B cell (primary cell): ENCODE data around the gene NRG2. TPM values are rescaled to one million over a fixed set of nuclear protein-coding genes. Genes with fewer than 3 reads are reported as not detected.

ENCODE experiments used
- ATAC-seq: fragments of 200-7000 bp; cut with Tn5 transposase; one replicate; pipeline ENCODE4 v1.10.0; 2021; ENCODE audit warnings: low read depth, mild to moderate bottlenecking, moderate number of reproducible peaks, moderate library complexity
- CTCF ChIA-PET: fragments of 350-600 bp; sonication (Branson Sonifier 250); formaldehyde crosslinking; loops from one replicate; lab custom pipeline; 2021; ENCODE audit warnings: antibody characterized with exemption, inconsistent platforms; lab: Charles Lee
- POLR2A ChIA-PET: fragments of 350-600 bp; sonication (Branson Sonifier 250); formaldehyde crosslinking; loops from one replicate; lab custom pipeline; 2021; ENCODE audit warnings: antibody characterized with exemption; lab: Charles Lee
- DNase-seq: peaks from one replicate; pipeline ENCODE4 v3.0.0; 2013
- H2AFZ ChIP-seq: 2 replicates; pipeline ENCODE4 v1.6.1; 2012; ENCODE audit warnings: mild to moderate bottlenecking, low read depth, low read length; ENCODE audit not compliant: insufficient read depth, poor library complexity, severe bottlenecking
- H3K27ac ChIP-seq, 2 donors: 1 replicate in 1 of 2; 2 replicates in 1 of 2; pipeline ENCODE4 v1.5.1; 2012 to 2013; ENCODE audit warnings: low read length in 2 of 2, mild to moderate bottlenecking in 2 of 2, moderate library complexity in 1 of 2
- H3K27me3 ChIP-seq, 4 experiments: fragments of 200-600 bp in 1 of 4; sonication (generic) in 1 of 4; replicated peaks in 1 of 4; 1 replicate in 2 of 4; 2 replicates in 2 of 4; pipeline versions ENCODE4 v1.6.1 to v1.7.0; 2013 to 2016; ENCODE audit warnings: low read length in 3 of 4, mild to moderate bottlenecking in 2 of 4, mixed read lengths in 1 of 4, moderate library complexity in 1 of 4; ENCODE audit not compliant: insufficient read depth in 4 of 4, control insufficient read depth in 3 of 4; ENCODE audit errors: control extremely low read depth in 1 of 4
- H3K36me3 ChIP-seq, 2 experiments: replicated peaks in 1 of 2; 1 replicate in 1 of 2; 2 replicates in 1 of 2; pipeline versions ENCODE4 v1.6.1 to v1.7.1; 2013; ENCODE audit warnings: low read length in 1 of 2; ENCODE audit not compliant: insufficient read depth in 2 of 2, control insufficient read depth in 1 of 2; ENCODE audit errors: control extremely low read depth in 1 of 2, extremely low read depth in 1 of 2
- H3K4me1 ChIP-seq, 2 donors: fragments of 200-600 bp in 1 of 2; sonication (generic) in 1 of 2; 1 replicate in 1 of 2; 2 replicates in 1 of 2; pipeline versions ENCODE4 v1.5.1 to v1.6.1; 2013 to 2017; ENCODE audit warnings: low read length in 2 of 2; ENCODE audit not compliant: control insufficient read depth in 2 of 2, insufficient read depth in 2 of 2
- H3K4me2 ChIP-seq: replicated peaks from 2 replicates; pipeline ENCODE3; 2012; ENCODE audit warnings: mild to moderate bottlenecking, low read depth, low read length; ENCODE audit not compliant: poor library complexity, severe bottlenecking
- H3K4me3 ChIP-seq, 5 experiments: fragments of 200-600 bp in 1 of 5; sonication (generic) in 1 of 5; 1 replicate in 3 of 5; 2 replicates in 2 of 5; pipeline versions ENCODE4 v1.5.1 to v1.7.0; 2011 to 2016; ENCODE audit warnings: low read length in 4 of 5, mild to moderate bottlenecking in 4 of 5, low read depth in 2 of 5, control low read depth in 1 of 5, moderate library complexity in 1 of 5; ENCODE audit not compliant: insufficient read depth in 1 of 5; ENCODE audit errors: control extremely low read depth in 1 of 5, extremely low read depth in 1 of 5
- H3K79me2 ChIP-seq: fragments of 200-600 bp; sonication (generic); one replicate; pipeline ENCODE4 v1.6.0; 2016; ENCODE audit warnings: low read length; ENCODE audit not compliant: control insufficient read depth, insufficient read depth
- H3K9ac ChIP-seq: fragments of 200-600 bp; sonication (generic); 2 replicates; pipeline ENCODE4 v1.6.1; 2017; ENCODE audit warnings: mild to moderate bottlenecking, low read length, moderate library complexity
- H3K9me3 ChIP-seq, 3 donors: one replicate each; pipeline versions ENCODE4 v1.6.1 to v1.7.1; 2013; ENCODE audit warnings: low read length in 2 of 3; ENCODE audit not compliant: control insufficient read depth in 2 of 3, insufficient read depth in 1 of 3; ENCODE audit errors: control extremely low read depth in 1 of 3
- H4K20me1 ChIP-seq: 2 replicates; pipeline ENCODE4 v1.6.0; 2012; ENCODE audit warnings: mild to moderate bottlenecking, low read length; ENCODE audit not compliant: insufficient read depth, control insufficient read depth, poor library complexity, severe bottlenecking
- H3K27ac Mint-ChIP-seq: one replicate; pipeline ENCODE4 v1.8.0; 2021; ENCODE audit warnings: mixed read lengths
- H3K27me3 Mint-ChIP-seq: one replicate; pipeline ENCODE4 v1.8.0; 2021; ENCODE audit warnings: mixed read lengths
- H3K4me1 Mint-ChIP-seq: one replicate; pipeline ENCODE4 v1.8.0; 2021; ENCODE audit warnings: mixed read lengths
- H3K4me3 Mint-ChIP-seq: one replicate; pipeline ENCODE4 v1.8.0; 2021; ENCODE audit warnings: mixed read lengths
- H3K9me3 Mint-ChIP-seq: one replicate; pipeline ENCODE4 v1.8.0; 2022; ENCODE audit warnings: mixed read lengths; ENCODE audit not compliant: insufficient read depth
- EZH2 ChIP-seq: IDR thresholded peaks from 2 replicates; pipeline ENCODE4 v1.6.1; 2012; ENCODE audit warnings: borderline replicate concordance, low read depth, mild to moderate bottlenecking, moderate library complexity, low read length; ENCODE audit not compliant: insufficient read depth, poor library complexity, severe bottlenecking
- WGBS: methylation state at CpG from one replicate; pipeline ENCODE4 v1.1.5; 2013; ENCODE audit warnings: missing lambda C conversion rate; ENCODE audit not compliant: insufficient coverage; 5-methylcytosine and 5-hydroxymethylcytosine counted together
- intact Hi-C: fragments of 100-400 bp; cut with micrococcal nuclease; formaldehyde crosslinking; loops from one replicate; pipeline ENCODE4 v1.10.0; 2022
- polyA plus RNA-seq: library from polyadenylated mRNA; depleted of rRNA; stranded (reverse); fragments of >200 nt; gene quantifications from 2 replicates; pipeline ENCODE4 v1.2.3, GENCODE V29; 2012
- total RNA-seq, 2 donors: library from RNA; stranded (reverse); fragments of 120-200 nt in 1 of 2; gene quantifications; 1 replicate in 1 of 2; 2 replicates in 1 of 2; pipeline versions ENCODE4 v1.2.3 to v1.2.4, GENCODE V29; 2013 to 2022
- TF ChIP-seq, protein P1 (sequence below): fragments of 200-600 bp; IDR thresholded peaks from one replicate; pipeline ENCODE4 v1.8.0; 2022; ENCODE audit warnings: antibody characterized with exemption, mild to moderate bottlenecking

Gene NRG2
- total and polyA plus RNA-seq, 2 donors (not counting 1 experiment from before 2014, with no cell fraction given) = 0.13 to 0.15 TPM

DNA sequence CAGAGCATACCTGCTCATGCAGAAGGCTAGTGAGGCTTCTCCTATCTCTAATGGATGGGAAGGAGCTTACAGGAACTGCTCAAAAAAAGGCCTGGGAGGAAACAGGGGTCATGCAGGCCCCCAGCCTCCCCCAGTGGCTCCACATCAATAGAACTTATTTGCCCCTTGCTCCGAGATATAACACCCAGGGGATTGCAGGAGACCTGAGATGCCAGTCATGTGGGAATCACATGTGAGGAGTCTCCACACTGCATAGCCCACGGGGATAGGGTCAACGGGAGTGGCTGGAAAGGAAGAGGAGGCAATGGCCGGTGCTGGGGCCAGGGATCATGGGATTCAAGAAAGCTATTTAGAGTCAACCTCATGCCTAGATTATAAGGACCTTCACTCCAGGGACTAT, 76.2 kb downstream of the NRG2 start:
- POLR2A ChIA-PET = interaction anchor here (0.5 kb wide), 1 partner anchor 1625 kb away, joined by 3 read pairs; no protein-coding TSS in a partner anchor
- H3K27me3 ChIP-seq = peaks cover 0 to 25% (median 8%) of the 10 kb centered on the region in 4 experiments
- H3K4me3 ChIP-seq = no peak overlapping the region
- no peak overlapping the region for H2AFZ ChIP-seq
- 88% methylated on average over 3 of the region's 4 CpGs for WGBS
- ATAC-seq (no peak), DNase-seq (no peak)
- no peaks in the 10 kb centered on the region for H3K4me1 Mint-ChIP-seq
- no peak overlapping the region for H3K9ac ChIP-seq
- H3K27ac Mint-ChIP-seq = no peak overlapping the region
- no peaks in the 10 kb centered on the region for H3K79me2 ChIP-seq
- H3K27me3 Mint-ChIP-seq = peaks cover 48% of the 10 kb centered on the region
- no peaks in the 10 kb centered on the region for H3K36me3 ChIP-seq
- no peaks in the 10 kb centered on the region for H4K20me1 ChIP-seq
- H3K4me2 ChIP-seq = no peak overlapping the region
- TF ChIP-seq EZH2 = no peak
- TF ChIP-seq, protein P1, sequence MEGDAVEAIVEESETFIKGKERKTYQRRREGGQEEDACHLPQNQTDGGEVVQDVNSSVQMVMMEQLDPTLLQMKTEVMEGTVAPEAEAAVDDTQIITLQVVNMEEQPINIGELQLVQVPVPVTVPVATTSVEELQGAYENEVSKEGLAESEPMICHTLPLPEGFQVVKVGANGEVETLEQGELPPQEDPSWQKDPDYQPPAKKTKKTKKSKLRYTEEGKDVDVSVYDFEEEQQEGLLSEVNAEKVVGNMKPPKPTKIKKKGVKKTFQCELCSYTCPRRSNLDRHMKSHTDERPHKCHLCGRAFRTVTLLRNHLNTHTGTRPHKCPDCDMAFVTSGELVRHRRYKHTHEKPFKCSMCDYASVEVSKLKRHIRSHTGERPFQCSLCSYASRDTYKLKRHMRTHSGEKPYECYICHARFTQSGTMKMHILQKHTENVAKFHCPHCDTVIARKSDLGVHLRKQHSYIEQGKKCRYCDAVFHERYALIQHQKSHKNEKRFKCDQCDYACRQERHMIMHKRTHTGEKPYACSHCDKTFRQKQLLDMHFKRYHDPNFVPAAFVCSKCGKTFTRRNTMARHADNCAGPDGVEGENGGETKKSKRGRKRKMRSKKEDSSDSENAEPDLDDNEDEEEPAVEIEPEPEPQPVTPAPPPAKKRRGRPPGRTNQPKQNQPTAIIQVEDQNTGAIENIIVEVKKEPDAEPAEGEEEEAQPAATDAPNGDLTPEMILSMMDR = no peak
- H3K9me3 ChIP-seq = no peaks in the 10 kb centered on the region
- no peaks in the 10 kb centered on the region for H3K4me1 ChIP-seq
- intact Hi-C loops = loop anchor here (5.0 kb wide), 1 partner anchor 335 kb away; no protein-coding TSS in a partner anchor
- CTCF ChIA-PET = interaction anchor here (0.6 to 8.5 kb wide), 9 partner anchors 10 to 1353 kb away, joined by 3 to 203 read pairs (median 5); no protein-coding TSS in a partner anchor
- H3K27ac ChIP-seq = no peak overlapping the region
- H3K4me3 Mint-ChIP-seq = no peak overlapping the region
- H3K9me3 Mint-ChIP-seq = no peaks in the 10 kb centered on the region

DNA sequence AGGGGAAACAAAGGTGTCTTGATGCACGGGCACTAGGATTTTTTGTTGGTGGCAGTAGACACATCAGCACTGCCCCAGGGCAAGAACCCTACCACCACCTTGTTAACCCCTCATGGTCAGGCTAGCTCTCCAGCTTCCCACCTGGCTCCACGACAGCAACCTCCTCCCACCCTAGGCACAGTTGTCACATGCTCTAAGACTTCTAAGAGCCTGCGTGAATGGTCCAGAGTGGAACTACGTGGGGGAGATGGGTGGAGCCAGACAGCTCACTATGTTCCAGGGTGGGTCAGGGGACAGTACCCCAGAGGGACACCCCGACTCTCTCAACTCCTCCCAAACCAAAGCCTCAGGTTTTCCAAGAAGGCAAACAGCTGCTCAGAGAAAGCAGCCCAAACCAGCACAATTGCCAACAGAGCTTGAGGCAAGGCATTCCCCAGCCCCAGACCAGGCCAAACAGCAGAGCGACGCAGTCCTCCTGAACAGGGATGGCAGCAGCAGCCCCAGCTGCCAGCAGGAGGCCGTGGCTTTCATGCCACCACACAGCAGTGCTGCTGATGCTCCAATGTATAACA, 78.0 kb downstream of the NRG2 start:
- Mint-ChIP-seq H3K27ac (no peak overlapping the region), H3K9me3 (no peaks in the 10 kb centered on the region), H3K27me3 (peaks cover 31% of the 10 kb centered on the region), H3K4me3 (no peak overlapping the region), H3K4me1 (no peaks in the 10 kb centered on the region)
- Histone ChIP-seq H3K36me3 (no peaks in the 10 kb centered on the region), H3K27me3 (peaks cover 0 to 20% (median 4%) of the 10 kb centered on the region in 4 experiments), H3K4me2 (no peak overlapping the region), H3K27ac (no peak overlapping the region), H3K9me3 (no peaks in the 10 kb centered on the region), H4K20me1 (no peaks in the 10 kb centered on the region), H3K79me2 (no peaks in the 10 kb centered on the region), H3K4me1 (no peaks in the 10 kb centered on the region), H3K4me3 (no peak overlapping the region), H2AFZ (no peak overlapping the region), H3K9ac (no peak overlapping the region)
- CTCF ChIA-PET = interaction anchor here (8.5 kb wide), 1 partner anchor 175 kb away, joined by 203 read pairs; no protein-coding TSS in a partner anchor
- TF ChIP-seq EZH2 = no peak
- TF ChIP-seq, protein P1 = no peak
- DNase-seq (no peak), ATAC-seq (no peak)
- intact Hi-C loops = loop anchor here (5.0 kb wide), 1 partner anchor 333 kb away; no protein-coding TSS in a partner anchor
- WGBS = 90% methylated on average over 8 of the region's 8 CpGs
- POLR2A ChIA-PET = no interaction called here
